Lower lobe of right lung (tissue), 2 donors: ENCODE data around the gene ABCC4. TPM values are rescaled to one million over a fixed set of nuclear protein-coding genes. Genes with fewer than 3 reads are reported as not detected.

Experiments
- ATAC-seq, 2 donors: fragments of 200-7000 bp; cut with Tn5 transposase; one replicate each; pipeline ENCODE4 v1.9.1; 2020 to 2022; ENCODE audit warnings: mild to moderate bottlenecking in 2 of 2, moderate library complexity in 2 of 2
- DNase-seq: peaks from one replicate; pipeline ENCODE4 v3.0.0-alpha.2; 2020
- H3K27ac ChIP-seq: fragments of 200-600 bp; one replicate; pipeline ENCODE4 v1.8.0; 2022
- H3K27me3 ChIP-seq: fragments of 200-600 bp; one replicate; pipeline ENCODE4 v1.8.0; 2022; ENCODE audit warnings: low read depth
- H3K36me3 ChIP-seq: fragments of 200-600 bp; one replicate; pipeline ENCODE4 v1.8.0; 2022; ENCODE audit warnings: mild to moderate bottlenecking
- H3K4me1 ChIP-seq: fragments of 200-600 bp; one replicate; pipeline ENCODE4 v1.8.0; 2022
- H3K4me3 ChIP-seq: fragments of 200-600 bp; one replicate; pipeline ENCODE4 v1.8.0; 2022; ENCODE audit warnings: mild to moderate bottlenecking
- H3K9me3 ChIP-seq: fragments of 200-600 bp; one replicate; pipeline ENCODE4 v1.8.0; 2022
- intact Hi-C: fragments of 100-400 bp; cut with DNase I; formaldehyde crosslinking; loops from one replicate; pipeline ENCODE4 v1.11.0; 2022
- total RNA-seq: library from RNA; stranded (reverse); fragmentation: NEBNext Ultra II Directional; extraction: Animal tissue kit (Norgen Biotek cat#: 25700); gene quantifications from one replicate; pipeline ENCODE4 v1.2.1, GENCODE V29; 2021
- TF ChIP-seq, protein P1 (sequence below): fragments of 200-600 bp; IDR thresholded peaks from one replicate; pipeline ENCODE4 v1.8.0; 2022; ENCODE audit warnings: antibody characterized with exemption, mild to moderate bottlenecking
- donor health status: DM: no; HTN: yes; CAD: no; lungs with severe emphysema.

The ABCC4 gene
- total RNA-seq, 1 donor from 2014 or later = 32.2 TPM

DNA sequence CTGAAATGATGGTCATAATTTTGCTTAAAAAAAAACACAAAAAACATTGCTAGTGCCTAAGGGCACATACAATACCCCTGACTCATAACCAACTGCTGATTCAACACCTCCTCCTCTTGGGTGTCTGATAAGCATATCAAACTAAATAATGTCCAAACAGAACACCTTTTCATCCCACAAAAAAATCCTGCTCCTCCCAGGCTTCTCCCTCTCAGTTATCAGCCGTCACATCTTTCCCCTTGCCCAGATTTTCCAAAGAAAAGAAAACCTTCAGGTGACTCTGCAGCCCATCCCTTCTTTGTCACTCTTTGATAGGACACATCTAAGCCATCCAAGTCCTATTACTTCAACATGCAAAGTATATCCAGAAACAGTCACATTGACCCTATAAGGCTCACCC is 46.9 kb downstream of the ABCC4 start:
- Histone ChIP-seq H3K4me3 (no peak overlapping the region), H3K36me3 (no peaks in the 10 kb centered on the region), H3K4me1 (no peaks in the 10 kb centered on the region), H3K9me3 (no peaks in the 10 kb centered on the region), H3K27ac (no peak overlapping the region), H3K27me3 (no peaks in the 10 kb centered on the region)
- ATAC-seq (no peak), DNase-seq (no peak)
- TF ChIP-seq, protein P1, sequence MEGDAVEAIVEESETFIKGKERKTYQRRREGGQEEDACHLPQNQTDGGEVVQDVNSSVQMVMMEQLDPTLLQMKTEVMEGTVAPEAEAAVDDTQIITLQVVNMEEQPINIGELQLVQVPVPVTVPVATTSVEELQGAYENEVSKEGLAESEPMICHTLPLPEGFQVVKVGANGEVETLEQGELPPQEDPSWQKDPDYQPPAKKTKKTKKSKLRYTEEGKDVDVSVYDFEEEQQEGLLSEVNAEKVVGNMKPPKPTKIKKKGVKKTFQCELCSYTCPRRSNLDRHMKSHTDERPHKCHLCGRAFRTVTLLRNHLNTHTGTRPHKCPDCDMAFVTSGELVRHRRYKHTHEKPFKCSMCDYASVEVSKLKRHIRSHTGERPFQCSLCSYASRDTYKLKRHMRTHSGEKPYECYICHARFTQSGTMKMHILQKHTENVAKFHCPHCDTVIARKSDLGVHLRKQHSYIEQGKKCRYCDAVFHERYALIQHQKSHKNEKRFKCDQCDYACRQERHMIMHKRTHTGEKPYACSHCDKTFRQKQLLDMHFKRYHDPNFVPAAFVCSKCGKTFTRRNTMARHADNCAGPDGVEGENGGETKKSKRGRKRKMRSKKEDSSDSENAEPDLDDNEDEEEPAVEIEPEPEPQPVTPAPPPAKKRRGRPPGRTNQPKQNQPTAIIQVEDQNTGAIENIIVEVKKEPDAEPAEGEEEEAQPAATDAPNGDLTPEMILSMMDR = no peak
- intact Hi-C loops = no loop called here

DNA sequence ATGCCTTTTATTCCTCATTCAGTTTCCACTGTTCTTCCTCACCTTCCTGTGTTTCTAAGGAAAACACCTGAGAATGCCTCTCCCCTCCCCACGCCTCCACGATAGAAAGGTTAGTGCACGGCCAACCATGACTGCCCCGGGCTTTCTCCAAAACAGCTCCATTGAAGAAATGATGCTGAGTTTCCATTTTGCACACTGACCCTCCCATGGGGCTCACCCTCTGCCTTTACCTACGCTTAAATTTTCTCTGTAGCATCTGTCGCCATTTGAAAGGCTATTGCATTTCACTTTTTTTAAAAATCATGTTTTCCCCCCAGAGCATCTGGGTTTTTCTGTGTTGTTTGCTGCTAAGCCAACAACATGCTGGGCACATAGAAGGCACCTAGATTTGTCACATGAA is 48.2 kb downstream of the ABCC4 start:
- no peak overlapping the region for H3K4me3 ChIP-seq
- H3K27ac ChIP-seq = no peak overlapping the region
- no peaks in the 10 kb centered on the region for H3K27me3 ChIP-seq
- intact Hi-C loops = no loop called here
- no peaks in the 10 kb centered on the region for H3K9me3 ChIP-seq
- TF ChIP-seq, protein P1 = no peak
- H3K36me3 ChIP-seq = no peaks in the 10 kb centered on the region
- H3K4me1 ChIP-seq = no peaks in the 10 kb centered on the region
- ATAC-seq (no peak), DNase-seq (no peak)

DNA sequence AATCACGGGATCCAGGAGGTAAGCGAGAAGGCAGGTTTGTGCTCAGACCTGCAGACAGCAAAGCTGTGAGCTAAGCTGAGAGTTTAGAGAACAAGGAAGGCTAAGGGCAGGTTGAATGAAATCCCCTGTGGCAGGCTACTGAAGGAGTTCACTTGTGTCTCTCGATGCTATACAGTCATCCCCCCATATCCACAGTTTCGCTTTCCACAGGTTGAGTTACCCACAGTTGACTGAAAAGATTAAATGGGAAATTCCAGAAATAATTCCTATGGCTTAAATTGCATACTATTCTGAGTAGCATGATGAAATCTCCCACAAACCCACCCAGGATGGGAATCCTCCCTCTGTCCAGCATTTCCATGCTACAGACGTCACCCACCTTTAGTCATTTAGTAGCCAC is 49.6 kb downstream of the ABCC4 start:
- DNase-seq (no peak), ATAC-seq (no peak)
- no peaks in the 10 kb centered on the region for H3K27me3 ChIP-seq
- H3K9me3 ChIP-seq = no peaks in the 10 kb centered on the region
- no peak overlapping the region for H3K27ac ChIP-seq
- H3K4me1 ChIP-seq = peaks cover 10% of the 10 kb centered on the region
- TF ChIP-seq, protein P1 = no peak
- no peak overlapping the region for H3K4me3 ChIP-seq
- intact Hi-C loops = no loop called here
- H3K36me3 ChIP-seq = no peaks in the 10 kb centered on the region

DNA sequence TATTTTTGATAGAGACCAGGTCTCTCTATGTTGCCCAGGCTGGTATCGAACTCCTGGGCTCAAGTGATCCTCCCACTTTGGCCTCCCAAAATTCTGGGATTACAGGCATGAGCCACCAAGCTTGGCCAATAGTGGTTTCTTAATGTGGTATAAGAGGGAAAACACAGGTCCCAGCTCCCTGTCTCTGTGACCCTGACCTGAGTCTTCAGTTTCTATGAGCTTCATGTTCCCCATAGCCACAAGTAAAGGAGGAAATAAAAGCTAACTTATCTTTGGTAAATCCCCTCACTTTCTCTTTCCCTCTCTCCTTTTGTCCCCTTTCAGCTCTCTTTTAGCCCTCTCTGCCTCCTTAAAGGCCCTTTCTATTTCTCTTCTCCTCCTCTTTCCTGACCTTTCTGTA is 50.3 kb downstream of the ABCC4 start:
- H3K27me3 ChIP-seq = no peaks in the 10 kb centered on the region
- peaks cover 16% of the 10 kb centered on the region for H3K4me1 ChIP-seq
- TF ChIP-seq, protein P1 = no peak
- peaks cover 3% of the 10 kb centered on the region for H3K36me3 ChIP-seq
- no peak overlapping the region for H3K27ac ChIP-seq
- H3K9me3 ChIP-seq = no peaks in the 10 kb centered on the region
- ATAC-seq (no peak), DNase-seq (no peak)
- intact Hi-C loops = no loop called here
- H3K4me3 ChIP-seq = no peak overlapping the region

DNA sequence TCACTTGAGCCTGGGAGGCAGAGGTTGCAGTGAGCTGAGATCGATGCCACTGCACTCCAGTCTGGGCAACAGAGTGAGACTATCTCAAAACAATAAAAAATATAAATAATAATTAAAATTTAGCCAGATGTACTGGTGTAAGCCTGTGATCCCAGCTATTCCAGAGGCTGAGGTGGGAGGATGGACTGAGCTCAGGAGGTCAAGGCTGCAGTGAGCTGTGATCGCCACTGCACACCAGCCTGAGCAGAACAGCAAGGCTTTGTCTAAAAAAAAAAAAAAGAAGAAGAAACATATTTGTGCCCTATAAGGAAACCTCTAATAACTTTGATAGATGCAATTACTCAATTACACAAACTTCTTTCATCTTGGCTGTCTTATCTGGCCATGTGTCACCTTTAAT is 52.3 kb downstream of the ABCC4 start:
- Histone ChIP-seq H3K27me3 (no peaks in the 10 kb centered on the region), H3K36me3 (peaks cover 5% of the 10 kb centered on the region), H3K9me3 (no peaks in the 10 kb centered on the region), H3K27ac (no peak overlapping the region), H3K4me3 (no peak overlapping the region), H3K4me1 (peaks cover 23% of the 10 kb centered on the region)
- ATAC-seq (no peak), DNase-seq (no peak)
- intact Hi-C loops = no loop called here
- TF ChIP-seq, protein P1 = no peak

DNA sequence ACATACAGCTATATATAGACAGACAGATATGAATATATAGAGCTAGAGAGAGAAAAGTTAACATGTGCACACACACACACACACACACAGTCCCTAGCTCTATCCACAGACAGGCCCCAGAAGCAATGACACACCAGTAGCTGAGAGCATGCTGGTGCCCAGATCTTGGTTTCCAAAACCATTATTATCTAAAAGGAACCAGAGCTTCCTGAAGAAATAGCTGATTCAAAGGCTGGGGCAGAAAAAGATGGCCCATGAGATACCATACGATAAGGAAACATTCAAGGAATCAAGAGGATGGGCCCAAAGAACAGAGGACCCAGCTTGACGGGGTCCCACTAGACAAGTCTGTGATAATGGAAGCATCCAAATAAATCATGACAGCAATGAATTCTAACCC is 53.4 kb downstream of the ABCC4 start:
- H3K36me3 ChIP-seq = peaks cover 5% of the 10 kb centered on the region

More for the DNA sequence above, 53.4 kb downstream of the ABCC4 start:
- TF ChIP-seq, protein P1 = no peak
- Histone ChIP-seq H3K9me3 (no peaks in the 10 kb centered on the region), H3K4me3 (no peak overlapping the region), H3K4me1 (peaks cover 23% of the 10 kb centered on the region), H3K27ac (no peak overlapping the region), H3K27me3 (no peaks in the 10 kb centered on the region)
- intact Hi-C loops = no loop called here
- DNase-seq (no peak), ATAC-seq (no peak)
